RCC 7860 (cell line): ENCODE measurements around the gene EPB42.

ENCODE experiments used
- DNase-seq: peaks from one replicate; pipeline ENCODE4 v3.0.0-alpha.2; 2015; ENCODE audit warnings: low spot score
- FAIRE-seq: peaks from 2 replicates; lab custom pipeline; 2012; peaks lifted over from hg19 to GRCh38; lab: Jason Lieb, UNC

The EPB42 gene

DNA sequence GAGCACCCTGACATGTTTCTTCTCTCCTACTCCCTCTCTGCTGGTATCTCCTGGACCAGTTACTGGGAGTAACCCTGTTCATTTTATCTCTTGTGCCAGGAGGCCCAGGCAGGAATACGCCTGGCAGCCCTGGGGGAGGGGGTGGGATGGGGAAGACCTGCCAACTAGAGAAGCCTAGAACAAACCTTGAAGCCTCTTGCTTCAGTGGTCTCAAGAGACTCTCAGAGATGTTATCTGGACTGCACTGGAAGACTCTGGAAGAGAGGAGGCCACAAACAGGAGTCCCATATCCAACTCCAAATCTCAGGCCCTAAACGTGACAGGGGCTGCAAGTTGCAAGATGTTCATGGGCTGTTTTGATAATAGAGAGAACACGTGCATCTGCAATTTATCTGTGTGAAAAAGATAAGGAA, at the start of gene EPB42:
Gene EPB42, minus strand, starts transcription at position 28 of the 413 bp plus-strand sequence. CDS start 193 bp downstream, outside the sequence.
- no peak for FAIRE-seq
- DNase-seq, result no peak

DNA sequence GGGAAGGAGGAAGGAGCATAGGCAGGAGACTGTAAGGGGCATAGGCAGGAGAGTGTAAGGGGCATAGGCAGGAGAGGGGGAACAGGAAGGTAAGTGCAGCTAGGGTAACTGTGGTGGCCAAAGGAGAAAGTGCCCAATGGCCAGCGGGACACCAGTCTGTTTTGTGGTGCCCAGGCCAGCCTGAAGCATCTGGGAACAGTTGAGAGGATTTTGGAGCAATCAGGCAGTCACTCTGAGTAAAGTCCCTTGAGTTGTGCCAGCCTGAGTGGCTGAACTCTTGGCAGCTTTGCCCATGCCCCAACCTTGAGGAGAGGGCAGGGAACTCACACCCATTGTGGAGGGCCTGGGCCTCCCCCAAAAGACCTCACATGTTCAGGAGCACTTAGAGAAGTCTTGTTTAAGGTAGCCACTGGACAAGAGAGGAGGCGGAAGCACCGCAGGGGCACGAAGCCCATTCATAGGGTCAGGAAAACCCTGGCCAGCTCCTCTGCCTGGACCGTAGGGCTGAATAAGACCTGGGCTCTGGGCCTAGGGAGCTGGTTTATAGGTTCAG, 49.4 kb upstream of the EPB42 start:
- DNase-seq (no peak), FAIRE-seq (no peak)

DNA sequence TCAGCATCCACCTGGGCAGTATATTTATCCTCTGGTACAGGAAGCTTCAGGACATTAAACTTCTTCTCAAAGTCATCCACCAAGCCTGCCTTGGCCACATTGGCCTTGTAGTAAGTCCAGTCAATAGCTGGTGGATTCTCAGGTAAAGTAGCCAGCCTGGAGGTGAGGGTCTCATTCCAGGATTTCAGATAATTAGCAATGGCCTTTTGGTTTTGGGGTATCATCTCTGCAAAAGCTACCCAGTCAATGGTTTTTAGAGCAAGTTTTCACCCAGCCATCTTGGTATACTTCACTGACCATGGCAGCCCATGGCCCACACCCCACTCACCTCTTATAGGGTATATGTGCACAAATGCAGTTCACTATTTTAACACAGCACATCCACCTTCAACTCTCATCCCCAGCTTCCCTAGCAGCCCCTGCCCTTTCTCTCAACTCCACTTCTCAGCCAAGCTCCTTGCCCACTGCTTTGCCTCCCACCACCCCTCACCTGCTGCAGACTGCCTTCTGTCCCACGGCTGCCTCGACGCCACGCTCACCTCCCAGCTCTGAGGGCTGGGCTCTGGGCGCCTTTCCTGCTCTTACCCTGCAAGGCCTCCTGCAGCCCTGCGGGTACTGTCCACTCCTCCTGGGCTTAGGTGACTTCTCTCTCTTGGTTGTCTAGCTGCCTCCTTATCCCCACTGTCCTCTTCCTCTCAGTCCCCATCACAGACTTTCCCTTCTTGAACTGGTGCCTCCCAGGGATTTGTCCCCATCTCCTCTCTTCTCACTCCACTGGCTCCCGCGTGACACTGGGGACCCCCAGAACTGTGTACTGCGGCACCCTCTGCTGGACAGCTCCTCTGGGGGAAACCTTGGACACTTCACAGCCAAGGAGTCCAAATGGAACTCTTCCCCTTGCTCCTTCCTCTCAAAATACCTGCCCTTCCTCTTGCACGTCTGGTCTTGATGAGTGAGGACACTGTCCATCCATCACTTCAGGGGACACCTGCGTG, 47.6 kb upstream of the EPB42 start:
- DNase-seq (no peak), FAIRE-seq (no peak)

DNA sequence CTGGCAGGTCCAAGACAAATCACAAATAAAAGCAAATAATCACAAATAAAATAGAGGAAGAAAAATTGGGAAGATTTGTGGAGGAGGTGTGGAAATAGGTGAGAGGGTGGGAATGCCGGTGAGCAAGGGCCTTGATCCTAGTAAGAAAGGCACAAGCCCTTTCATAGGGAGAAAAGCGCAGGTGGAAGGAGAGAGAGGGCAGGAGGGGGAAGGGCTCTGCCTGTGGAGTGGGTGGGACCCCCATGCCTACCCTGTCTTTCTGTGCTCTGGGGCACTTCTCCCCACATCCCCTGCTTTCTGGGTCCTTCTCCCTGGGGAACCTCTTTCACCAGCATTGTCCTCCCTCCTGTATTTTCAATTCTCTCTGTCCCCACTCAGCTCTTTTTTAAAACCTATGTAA, 46.6 kb upstream of the EPB42 start:
- DNase-seq (no peak), FAIRE-seq (no peak)

DNA sequence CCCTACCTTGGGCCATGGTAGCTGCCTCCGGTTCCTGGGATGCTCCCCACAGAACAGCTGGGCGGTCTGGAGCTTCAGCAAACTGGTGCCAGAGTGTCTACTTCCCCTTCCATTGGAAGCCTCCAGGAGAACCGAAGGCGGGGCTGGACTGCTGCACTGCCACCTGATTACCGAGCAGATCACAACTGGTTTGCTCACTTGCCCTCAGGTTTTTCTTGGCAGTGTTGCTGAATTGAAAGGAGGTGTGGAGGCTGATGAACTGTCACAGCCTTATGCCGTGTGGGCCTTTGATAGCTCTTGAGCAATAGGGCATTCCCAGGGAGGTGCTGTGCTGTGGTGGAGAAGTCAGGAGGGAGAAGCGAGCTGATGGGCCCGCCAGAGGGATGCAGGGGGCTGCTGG, 46.0 kb upstream of the EPB42 start, which contains the start of gene TGM5:
Gene TGM5, minus strand, starts transcription at position 95 of the 400 bp plus-strand sequence. Its CDS starts 79 bp downstream, at position 16.
- no peak for FAIRE-seq
- DNase-seq, result no peak

DNA sequence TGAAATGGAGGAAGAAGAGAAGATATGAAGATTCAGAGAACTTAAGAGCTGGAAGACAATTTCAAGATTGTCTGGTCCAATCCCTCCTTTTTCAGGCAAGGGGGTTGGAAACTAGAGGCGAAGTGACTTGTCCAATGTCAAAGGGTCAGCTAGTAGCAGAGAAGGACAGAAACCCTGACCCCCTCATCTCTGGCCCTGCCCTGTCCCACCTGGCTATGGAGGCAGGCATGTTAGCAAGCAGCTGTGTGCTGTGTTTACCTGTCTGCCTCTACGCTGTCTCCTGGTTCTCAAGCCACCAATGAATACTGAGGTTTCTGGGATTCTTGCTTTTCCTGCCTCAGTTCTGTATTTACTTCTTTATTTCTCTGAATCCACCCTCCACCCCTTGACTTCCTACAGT, 45.6 kb upstream of the EPB42 start:
- DNase-seq (no peak), FAIRE-seq (no peak)

DNA sequence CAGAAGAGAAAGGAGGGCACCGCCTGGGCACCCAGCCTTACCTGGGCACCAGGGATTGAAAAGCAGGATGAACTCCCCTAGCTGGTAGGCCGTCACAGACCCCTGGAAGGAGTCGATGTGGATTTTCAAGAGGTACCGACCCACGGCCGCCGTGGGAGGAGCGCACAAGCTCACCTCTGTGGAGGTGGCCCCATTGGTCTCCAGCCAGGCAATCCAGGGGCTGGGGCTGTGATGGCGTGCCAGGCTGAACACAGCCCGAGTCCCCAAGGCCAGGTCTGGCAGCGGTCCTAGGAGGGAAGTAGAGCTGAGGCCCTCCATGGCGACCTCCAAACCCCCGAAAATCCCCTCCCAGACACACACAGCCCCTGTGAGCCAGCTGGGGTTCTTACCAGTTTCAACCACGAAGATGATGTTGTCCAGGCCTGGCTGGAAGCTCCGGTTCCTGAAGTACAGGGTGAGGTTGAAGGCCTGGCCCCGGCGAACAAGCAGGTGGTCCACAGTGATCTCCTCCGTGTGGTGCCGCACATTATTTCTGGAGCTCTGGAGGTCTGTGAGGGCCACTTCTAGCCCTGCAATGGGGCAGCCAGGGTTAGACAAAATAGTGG, 39.3 kb upstream of the EPB42 start:
- no peak for DNase-seq
- no peak for FAIRE-seq

DNA sequence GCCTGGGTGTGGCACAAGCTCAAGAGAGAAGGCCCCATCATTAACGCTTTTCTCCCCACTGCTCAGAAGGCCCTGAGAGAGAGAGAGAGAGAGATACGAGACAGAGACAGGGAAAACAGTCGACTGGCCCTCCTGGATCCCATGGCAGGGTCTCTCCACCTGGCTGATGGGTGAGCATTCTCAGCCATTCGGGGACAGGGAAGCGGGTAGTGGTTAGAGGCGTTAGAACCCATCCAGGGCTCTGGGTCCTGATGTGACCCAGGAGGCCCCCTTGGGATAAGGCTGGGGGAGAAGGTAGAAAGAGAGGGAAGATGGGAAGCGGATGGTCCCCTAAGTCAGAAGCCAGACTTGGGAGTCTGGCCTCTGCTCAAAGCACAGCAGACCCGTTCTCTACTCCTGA, 38.0 kb upstream of the EPB42 start:
- DNase-seq (no peak), FAIRE-seq (no peak)

DNA sequence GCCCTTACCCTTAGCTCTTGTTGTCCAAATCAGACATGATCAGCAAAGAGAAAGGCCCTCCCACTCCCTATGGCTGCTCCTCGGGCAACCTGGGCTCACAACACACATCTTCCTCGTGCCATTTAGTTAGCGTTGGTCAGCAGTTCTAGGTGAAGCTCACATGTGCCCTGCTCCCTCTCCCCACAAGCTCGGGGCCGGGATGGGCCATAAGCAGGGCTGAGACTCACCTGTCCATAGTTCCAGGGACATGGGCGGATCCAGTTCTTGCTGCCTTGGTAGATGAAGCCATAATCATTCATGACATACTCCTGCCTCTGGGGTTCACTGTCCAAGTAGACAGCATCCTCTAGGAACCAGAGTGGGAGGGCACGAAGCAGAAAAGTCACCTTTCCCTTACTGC, 35.5 kb upstream of the EPB42 start:
- DNase-seq (no peak), FAIRE-seq (no peak)

DNA sequence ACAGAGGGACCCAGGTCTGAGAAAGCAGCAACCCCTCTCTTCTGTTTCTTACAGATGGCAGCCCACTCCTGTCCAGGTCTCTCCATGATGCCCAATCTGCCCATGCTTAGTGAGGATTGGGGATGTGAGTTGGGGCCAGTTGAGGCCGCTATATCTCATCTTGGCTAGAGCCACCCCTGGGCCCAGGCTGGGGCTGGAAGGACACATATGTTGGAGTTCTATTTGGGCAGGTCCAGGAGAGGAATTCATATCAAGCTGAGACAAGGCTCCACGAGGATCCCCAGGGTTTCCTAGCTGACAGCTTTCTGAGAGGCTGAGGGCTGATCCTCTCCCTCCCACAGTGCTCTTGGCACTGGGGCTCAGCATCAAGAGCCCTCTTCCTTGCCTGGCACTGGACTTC, 34.6 kb upstream of the EPB42 start:
- no peak for FAIRE-seq
- no peak for DNase-seq

DNA sequence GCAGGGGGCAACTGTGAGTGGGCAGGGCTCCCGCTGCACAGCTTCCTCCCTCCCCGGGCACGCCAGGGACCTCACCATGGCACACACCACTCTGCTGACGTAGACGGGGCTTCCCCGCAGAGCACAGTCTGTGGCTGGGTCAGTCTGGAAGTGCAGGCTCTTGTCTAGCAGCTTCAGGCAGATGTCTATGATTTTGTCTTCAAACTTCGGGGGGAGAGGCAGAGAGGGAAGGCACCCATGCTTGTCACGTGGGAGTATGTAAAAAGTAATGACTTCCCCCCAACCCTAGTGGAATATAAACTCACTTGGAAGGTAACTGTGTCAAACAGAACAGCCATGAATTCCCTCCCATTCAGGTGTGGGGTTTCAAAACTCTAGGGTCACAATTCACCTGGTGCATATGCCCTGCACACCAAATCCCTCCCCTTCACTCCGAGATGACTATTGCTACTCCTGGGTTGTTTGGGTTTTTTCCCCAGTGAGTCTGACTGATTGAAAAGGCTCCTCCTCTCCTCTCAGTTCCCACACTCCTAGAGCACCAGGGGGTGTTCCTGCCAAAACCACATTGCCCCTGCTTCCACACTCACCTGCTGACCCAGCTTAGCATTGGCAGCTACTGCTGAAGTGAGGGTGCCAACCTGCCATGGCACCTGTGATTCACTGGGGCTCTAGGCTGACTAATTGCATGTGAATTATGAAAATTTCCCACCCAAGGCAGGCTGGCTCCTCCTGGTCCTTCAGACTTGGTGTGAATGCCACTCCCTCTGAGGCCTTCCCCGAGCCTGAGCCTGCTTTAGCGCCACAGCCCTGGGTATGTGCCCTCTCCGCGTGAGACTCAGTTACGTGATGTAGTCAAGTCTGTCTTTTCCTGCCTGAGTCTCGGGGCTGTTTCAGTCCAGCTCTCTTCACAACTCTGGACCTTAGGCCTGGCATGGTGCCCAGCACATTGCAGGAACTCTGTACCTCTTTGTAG, 32.9 kb upstream of the EPB42 start:
- FAIRE-seq, result peak; percentile 94
- DNase-seq, result peak; percentile 95

DNA sequence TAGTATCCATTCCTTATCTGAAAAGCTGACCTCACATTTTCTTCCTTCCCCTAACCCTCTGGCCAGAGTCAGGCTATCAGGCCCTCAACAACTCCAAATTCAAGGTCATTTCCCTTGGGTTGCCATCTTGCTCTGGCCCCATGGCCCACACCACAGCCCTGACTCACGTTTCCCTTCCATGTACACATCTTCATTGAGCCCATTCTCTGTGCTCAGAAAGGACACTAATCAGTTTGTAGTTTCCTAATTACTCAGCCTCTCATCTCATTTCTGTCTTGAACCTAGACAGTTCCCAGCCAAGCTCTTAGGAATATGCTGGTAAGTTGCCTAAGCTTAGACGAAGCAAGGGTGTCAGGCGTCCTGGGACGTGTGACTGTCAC, 31.0 kb upstream of the EPB42 start:
- FAIRE-seq, result no peak

DNA sequence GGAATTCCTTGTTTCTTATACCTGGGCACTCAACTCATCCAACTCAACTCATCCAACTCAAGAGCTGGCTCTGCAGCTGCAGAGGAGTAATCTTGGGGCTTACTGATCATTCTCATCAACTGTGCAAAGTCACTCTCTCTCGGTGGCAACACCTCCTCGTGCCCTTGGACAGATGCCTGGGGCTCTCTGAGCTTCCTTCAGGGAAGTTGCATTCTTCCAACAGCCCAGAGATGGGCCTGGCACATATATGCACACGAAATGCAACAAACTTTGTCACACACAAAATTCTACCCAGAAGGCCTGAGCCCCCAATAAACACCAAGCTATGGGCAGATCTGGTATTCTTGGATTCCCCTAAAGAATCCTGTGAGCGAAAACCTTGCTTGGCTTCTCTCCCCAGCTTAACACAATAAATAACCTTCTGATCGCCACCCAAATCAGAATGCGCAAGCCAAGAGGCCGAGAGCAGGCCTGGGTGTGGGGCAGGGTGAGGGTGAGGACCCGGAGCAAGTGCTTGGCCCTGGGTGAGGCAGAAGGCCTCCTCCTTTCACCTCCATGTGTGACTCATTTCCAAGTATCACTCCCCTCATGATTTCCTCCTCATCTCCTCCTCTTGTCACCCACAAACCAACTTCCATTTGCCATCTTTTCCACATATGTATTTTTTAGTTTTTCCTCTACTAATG, 30.5 kb upstream of the EPB42 start:
- DNase-seq, result no peak
- no peak for FAIRE-seq

More for the DNA sequence above, 31.0 kb upstream of the EPB42 start:
- DNase-seq, result no peak

DNA sequence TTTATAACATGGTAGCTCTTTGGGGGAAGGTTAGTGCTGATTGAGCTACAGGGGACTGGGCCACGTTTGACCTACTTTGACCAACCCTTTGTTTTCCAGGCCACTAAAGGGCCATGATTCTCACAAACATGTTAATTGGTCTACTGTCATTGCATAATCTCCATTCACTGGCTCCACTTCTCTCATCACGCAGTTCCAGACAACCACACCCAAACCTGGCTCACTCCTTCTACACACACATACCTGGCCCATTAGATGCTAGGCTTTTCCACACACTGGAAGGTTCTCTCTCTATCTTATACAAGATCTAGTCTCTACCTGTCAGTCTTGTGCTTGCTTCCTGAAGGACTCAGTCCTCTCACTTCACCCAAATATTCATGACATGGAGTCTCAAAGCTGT, 30.0 kb upstream of the EPB42 start:
- FAIRE-seq, result no peak
- DNase-seq, result no peak

DNA sequence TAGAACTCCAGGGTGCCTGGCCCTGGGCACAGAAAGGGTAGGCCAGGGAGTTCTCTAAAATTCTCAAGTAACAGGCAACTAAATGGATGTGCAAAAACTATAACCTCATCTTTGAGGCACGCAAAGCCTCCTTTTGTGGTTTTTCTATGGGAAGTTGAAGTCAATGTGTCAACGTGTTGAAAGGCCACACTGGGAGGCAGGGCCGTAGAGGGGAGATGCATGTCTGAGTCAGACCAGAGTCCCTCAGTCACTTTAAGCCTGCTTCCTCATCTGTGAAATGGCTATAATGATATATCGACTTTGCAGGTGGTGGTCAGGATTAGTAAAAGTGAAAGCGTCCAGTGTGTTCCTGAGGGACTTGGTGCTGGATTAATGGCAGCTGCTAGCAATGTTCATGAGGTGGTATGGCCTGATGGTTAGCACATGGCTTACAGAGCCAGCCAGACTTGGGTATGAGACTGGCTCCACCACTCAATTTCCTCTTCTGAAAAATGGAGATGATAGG, 28.9 kb upstream of the EPB42 start:
- FAIRE-seq, result peak; percentile 99

DNA sequence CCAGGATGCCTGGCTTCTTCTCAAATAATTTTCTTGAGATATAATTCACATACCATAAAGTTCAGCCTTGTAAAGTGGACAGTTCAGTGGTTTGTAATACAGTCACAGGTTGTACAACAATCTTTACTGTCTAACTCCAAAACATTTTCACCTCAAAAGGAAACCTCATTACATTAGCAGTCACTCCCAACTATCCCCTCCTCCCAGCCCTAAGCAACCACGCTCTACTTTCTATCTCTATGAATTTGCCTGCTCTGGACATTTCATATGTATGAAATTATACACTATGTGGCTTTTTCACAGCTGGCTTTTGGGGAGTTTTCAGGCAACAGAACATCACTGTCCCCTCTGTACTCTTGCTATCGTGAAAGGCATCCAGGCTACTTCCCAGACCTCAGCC, 28.4 kb upstream of the EPB42 start:
- DNase-seq, result no peak
- no peak for FAIRE-seq

More for the DNA sequence above, 28.9 kb upstream of the EPB42 start:
- peak; percentile 99 for DNase-seq

DNA sequence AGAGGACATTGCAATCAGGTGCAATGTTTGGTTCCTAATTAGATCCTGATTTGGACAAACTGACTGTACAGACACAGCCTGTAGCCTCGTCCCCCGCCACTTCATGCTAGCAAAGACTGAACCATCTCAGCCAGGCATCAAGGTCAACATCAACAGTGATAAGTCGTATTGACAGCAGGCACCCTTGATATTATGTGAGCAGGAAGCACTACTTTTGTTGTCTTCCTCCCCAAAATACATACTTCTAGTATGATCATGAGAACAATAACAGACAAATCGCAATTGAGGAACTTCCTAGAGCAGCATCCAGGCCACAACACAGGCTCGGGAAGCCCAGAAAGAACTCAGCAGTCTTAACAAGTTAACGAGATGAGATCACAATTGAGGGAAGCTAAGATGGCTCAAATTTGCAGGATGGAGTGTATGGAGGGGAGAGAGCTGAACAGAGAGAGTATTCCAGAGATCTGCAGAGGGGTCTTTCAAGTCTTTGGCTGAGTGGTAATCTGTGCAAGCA, 25.5 kb upstream of the EPB42 start:
- FAIRE-seq, result no peak
- no peak for DNase-seq

DNA sequence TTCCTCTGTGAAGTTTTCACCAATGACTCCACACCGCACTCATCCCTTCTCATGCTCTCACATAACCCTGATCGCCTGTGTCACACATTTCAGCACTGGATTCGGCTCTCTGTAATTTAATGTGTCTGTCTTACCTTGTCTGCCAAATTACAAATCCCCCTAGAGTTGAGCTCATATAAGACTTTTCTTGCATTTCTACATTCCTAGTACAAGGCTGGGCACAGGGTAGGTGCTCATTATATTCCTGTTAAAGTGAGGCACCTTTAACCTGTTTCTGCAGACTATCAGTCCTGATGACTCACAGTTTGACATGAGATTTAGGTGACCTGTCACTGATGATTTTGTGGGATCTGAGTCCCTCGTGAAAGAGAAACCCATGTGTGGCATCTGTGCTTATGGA, 23.3 kb upstream of the EPB42 start:
- no peak for FAIRE-seq

DNA sequence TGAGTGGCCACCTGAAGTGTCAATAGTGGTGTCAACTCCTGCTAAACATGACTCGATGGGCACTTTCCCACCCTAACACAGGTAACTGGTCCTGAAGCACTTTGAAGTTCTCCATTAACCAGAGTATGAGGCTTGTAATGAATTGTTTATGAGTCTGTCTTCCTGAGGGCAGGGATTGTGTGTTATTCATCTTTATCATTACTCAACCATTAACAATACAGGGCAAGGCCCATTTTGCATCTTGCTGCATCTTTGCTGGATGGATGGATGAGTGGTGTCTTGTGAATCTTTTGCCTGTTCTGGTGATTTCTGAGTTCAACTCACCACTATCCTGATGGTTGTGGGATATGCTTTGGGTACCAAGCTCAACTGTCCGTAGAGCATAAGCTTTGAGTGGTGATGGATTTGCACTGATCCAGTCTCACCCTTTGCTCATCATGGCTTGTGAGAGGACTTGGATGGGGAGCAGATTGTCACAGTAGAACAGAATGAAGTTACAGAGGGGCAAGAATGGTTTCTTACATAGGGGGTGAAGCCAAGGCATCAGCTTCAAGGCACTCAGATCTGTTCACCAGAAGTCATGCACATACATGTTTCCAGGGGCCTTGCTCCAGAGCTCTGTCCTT, 22.3 kb upstream of the EPB42 start:
- DNase-seq, result no peak
- no peak for FAIRE-seq

More for the DNA sequence above, 23.3 kb upstream of the EPB42 start:
- DNase-seq, result no peak
